HepG2 (cell line): ENCODE results near the gene NDOR1. TPM values are rescaled to one million over a fixed set of nuclear protein-coding genes. Genes with fewer than 3 reads are reported as not detected.
A peak's percentile ranks its signal among the peaks of the same experiment; 100 is the strongest.

Experiments used
- ATAC-seq: fragments of 200-7000 bp; cut with Tn5 transposase; 3 replicates; pipeline ENCODE4 v1.9.1; 2020; ENCODE audit warnings: mild to moderate bottlenecking, moderate library complexity
- BruUV-seq: library from RNA; stranded (reverse); fragments of 400-500 nt; replicated peaks from 2 replicates; lab custom pipeline; 2021; lab: Mats Ljungman, UMichigan
- CTCF ChIA-PET: fragments of 300-600 bp; formaldehyde crosslinking; extraction: SDS; loops from one replicate; lab custom pipeline; 2021; ENCODE audit warnings: low total read pairs, inconsistent platforms, low intra/inter-chr PET ratio; lab: Yijun Ruan, JAX
- POLR2A ChIA-PET: fragments of 350-600 bp; sonication (Branson Sonifier 250); formaldehyde crosslinking; loops from one replicate; lab custom pipeline; 2020; ENCODE audit warnings: antibody characterized with exemption, inconsistent platforms; lab: Yijun Ruan, JAX
- DNase-seq: peaks from one replicate; pipeline ENCODE4 v3.0.0-alpha.2; 2015; ENCODE audit warnings: low spot score
- FAIRE-seq: peaks from 3 replicates; lab custom pipeline; 2011; peaks lifted over from hg19 to GRCh38; lab: Jason Lieb, UNC
- H2AFZ ChIP-seq: one replicate; pipeline ENCODE4 v1.6.1; 2011; ENCODE audit warnings: low read length, inconsistent platforms
- H3K27ac ChIP-seq: fragments of 300-600 bp; 3 replicates; pipeline ENCODE4 v1.8.0; 2011; ENCODE audit warnings: mixed run types, mild to moderate bottlenecking, mixed read lengths, low read length, inconsistent platforms; ENCODE audit not compliant: insufficient read depth; ENCODE audit errors: extremely low read length
- H3K27me3 ChIP-seq, 2 experiments: fragments of 200-600 bp in 1 of 2; 2 replicates in 1 of 2; 3 replicates in 1 of 2; pipeline versions ENCODE4 v1.6.0 to v1.8.0; 2011; ENCODE audit warnings: low read length in 2 of 2, mild to moderate bottlenecking in 2 of 2, moderate library complexity in 2 of 2, inconsistent platforms in 1 of 2; ENCODE audit not compliant: insufficient read depth in 2 of 2, control insufficient read depth in 1 of 2
- H3K36me3 ChIP-seq, 2 experiments: fragments of 200-600 bp in 1 of 2; replicated peaks in 1 of 2; 2 replicates in 1 of 2; 3 replicates in 1 of 2; pipeline versions ENCODE4 v1.5.1 to v1.8.0; 2011; ENCODE audit warnings: low read length in 2 of 2, inconsistent platforms in 1 of 2; ENCODE audit not compliant: insufficient read depth in 2 of 2, control insufficient read depth in 1 of 2
- H3K4me1 ChIP-seq: 2 replicates; pipeline ENCODE4 v1.5.1; 2012; ENCODE audit warnings: low read length, inconsistent platforms; ENCODE audit not compliant: insufficient read depth
- H3K4me2 ChIP-seq: 2 replicates; pipeline ENCODE4 v1.6.0; 2011; ENCODE audit warnings: low read depth, low read length, inconsistent platforms
- H3K4me3 ChIP-seq, 3 experiments: fragments of 200-600 bp in 1 of 3; sonication (generic), shearing (Covaris generic) in 1 of 3; replicated peaks in 1 of 3; 2 replicates each; pipeline ENCODE4 v1.5.1; 2011 to 2016; ENCODE audit warnings: low read length in 3 of 3, inconsistent platforms in 2 of 3, low read depth in 2 of 3, mild to moderate bottlenecking in 2 of 3, control low read depth in 1 of 3, mixed read lengths in 1 of 3; ENCODE audit not compliant: insufficient read depth in 1 of 3
- H3K79me2 ChIP-seq: one replicate; pipeline ENCODE4 v1.6.1; 2011; ENCODE audit warnings: low read length, inconsistent platforms; ENCODE audit not compliant: insufficient read depth
- H3K9ac ChIP-seq: 2 replicates; pipeline ENCODE4 v1.6.0; 2011; ENCODE audit warnings: mild to moderate bottlenecking, low read depth, low read length, inconsistent platforms; ENCODE audit not compliant: insufficient read depth
- H3K9me3 ChIP-seq: 2 replicates; pipeline ENCODE4 v1.5.1; 2012; ENCODE audit warnings: mild to moderate bottlenecking, low read length
- H4K20me1 ChIP-seq: 2 replicates; pipeline ENCODE4 v1.6.0; 2011; ENCODE audit warnings: inconsistent platforms, mild to moderate bottlenecking, low read length, moderate library complexity; ENCODE audit not compliant: insufficient read depth
- AGO2 ChIP-seq: fragments of 200-400 bp; formaldehyde crosslinking; optimal IDR thresholded peaks from 2 replicates; pipeline ENCODE3; 2017; ENCODE audit warnings: mild to moderate bottlenecking, low read depth, low read length, moderate library complexity
- ASH2L ChIP-seq: fragments of 300-600, 200-600 bp; sonication (generic); IDR thresholded peaks from 2 replicates; pipeline ENCODE4 v1.7.0; 2017; ENCODE audit warnings: low read depth, mild to moderate bottlenecking, moderate library complexity, mixed read lengths, low read length; ENCODE audit not compliant: insufficient read length
- ATF1 ChIP-seq: IDR thresholded peaks from 2 replicates; pipeline ENCODE4 v1.6.1; 2016; ENCODE audit warnings: mild to moderate bottlenecking, control low read depth
- FOSL1 ChIP-seq: sonication (generic); formaldehyde crosslinking; IDR thresholded peaks from 2 replicates; pipeline ENCODE4 v1.9.0; 2021; ENCODE audit warnings: missing genetic modification reagents, borderline replicate concordance
- HNF4A ChIP-seq: sonication (generic); formaldehyde crosslinking; IDR thresholded peaks from 2 replicates; pipeline ENCODE4 v1.4.0; 2020; ENCODE audit warnings: missing genetic modification reagents
- NCOA1 ChIP-seq: sonication (generic); formaldehyde crosslinking; IDR thresholded peaks from 2 replicates; pipeline ENCODE4 v1.9.0; 2021; ENCODE audit warnings: missing genetic modification reagents
- RELA ChIP-seq: sonication (generic); formaldehyde crosslinking; IDR thresholded peaks from 2 replicates; pipeline ENCODE4 v1.4.0; 2020; ENCODE audit warnings: missing genetic modification reagents
- YY1 ChIP-seq: IDR thresholded peaks from 2 replicates; pipeline ENCODE4 v1.6.1; 2011; ENCODE audit warnings: low read length, low read depth, moderate library complexity, mild to moderate bottlenecking; ENCODE audit not compliant: insufficient read depth, insufficient replicate concordance
- ZFAT ChIP-seq: sonication (generic); formaldehyde crosslinking; conservative IDR thresholded peaks from 2 replicates; pipeline ENCODE4 v1.8.1; 2023; ENCODE audit warnings: missing genetic modification reagents, inconsistent platforms
- ZKSCAN1 ChIP-seq: fragments of 150-350 bp; IDR thresholded peaks from 2 replicates; pipeline ENCODE4 v1.6.1; 2014; ENCODE audit warnings: low read length
- ZNF317 ChIP-seq: sonication (generic); formaldehyde crosslinking; IDR thresholded peaks from 2 replicates; pipeline ENCODE4 v1.5.0; 2020; ENCODE audit warnings: mild to moderate bottlenecking, missing genetic modification reagents
- ZNF605 ChIP-seq: sonication (generic); formaldehyde crosslinking; IDR thresholded peaks from 2 replicates; pipeline ENCODE4 v1.8.0; 2022; ENCODE audit warnings: mild to moderate bottlenecking, missing genetic modification reagents
- WGBS: methylation state at CpG from one replicate; pipeline ENCODE4 v1.1.6; 2017; ENCODE audit warnings: low lambda C conversion rate; 5-methylcytosine and 5-hydroxymethylcytosine counted together
- in situ Hi-C: cut with HindIII; loops from 2 replicates; pipeline ENCODE4 v1.10.0; 2017; ENCODE audit warnings: low pct_unique_long_range_greater_than_20kb; ENCODE audit not compliant: extremely low pct_ligation_motif_present
- intact Hi-C: fragments of 100-400 bp; cut with micrococcal nuclease; formaldehyde crosslinking; loops from one replicate; pipeline ENCODE4 v1.10.0; 2022; ENCODE audit not compliant: unreplicated experiment
- polyA plus RNA-seq, 8 experiments: library from polyadenylated mRNA; depleted of rRNA in 3 of 8; stranded (reverse) in 7 of 8; unstranded in 1 of 8; fragments of >200 nt; fragmentation: Illumina TruSeq in 4 of 8; extraction: Trizol in 4 of 8; gene quantifications; 2 replicates each; pipeline versions ENCODE4 v1.2.1 to v1.2.3, GENCODE V29; 2011 to 2016; ENCODE audit warnings: low read depth in 4 of 8, missing spikeins in 1 of 8, mixed read lengths in 1 of 8; ENCODE audit not compliant: insufficient read depth in 1 of 8
- total RNA-seq, 5 experiments: library from RNA; depleted of rRNA; stranded (reverse); fragments of >200 nt; fragmentation: Illumina TruSeq; extraction: Trizol; gene quantifications; 2 replicates each; pipeline ENCODE4 v1.2.3, GENCODE V29; 2016; ENCODE audit warnings: low read depth in 1 of 5
- TF ChIP-seq, protein P1 (sequence below): sonication (generic); formaldehyde crosslinking; IDR thresholded peaks from 2 replicates; pipeline ENCODE4 v1.9.0; 2022; ENCODE audit warnings: missing genetic modification reagents, mild to moderate bottlenecking, borderline replicate concordance
- TF ChIP-seq, protein P2 (sequence below): conservative IDR thresholded peaks from 2 replicates; pipeline ENCODE4 v1.6.1; 2018; ENCODE audit warnings: missing genetic modification reagents
- TF ChIP-seq, protein P3 (sequence below): sonication (generic); formaldehyde crosslinking; IDR thresholded peaks from 2 replicates; pipeline ENCODE4 v1.5.0; 2020; ENCODE audit warnings: mild to moderate bottlenecking, missing genetic modification reagents
- TF ChIP-seq, protein P4 (sequence below): sonication (generic); formaldehyde crosslinking; IDR thresholded peaks from 2 replicates; pipeline ENCODE4 v1.4.0; 2020; ENCODE audit warnings: missing genetic modification reagents

The NDOR1 gene
- total and polyA plus RNA-seq, 2 of the 13 experiments (the other 11 are each of a cell fraction or from before 2014, with no cell fraction given): 3.6 to 8.7 TPM

DNA sequence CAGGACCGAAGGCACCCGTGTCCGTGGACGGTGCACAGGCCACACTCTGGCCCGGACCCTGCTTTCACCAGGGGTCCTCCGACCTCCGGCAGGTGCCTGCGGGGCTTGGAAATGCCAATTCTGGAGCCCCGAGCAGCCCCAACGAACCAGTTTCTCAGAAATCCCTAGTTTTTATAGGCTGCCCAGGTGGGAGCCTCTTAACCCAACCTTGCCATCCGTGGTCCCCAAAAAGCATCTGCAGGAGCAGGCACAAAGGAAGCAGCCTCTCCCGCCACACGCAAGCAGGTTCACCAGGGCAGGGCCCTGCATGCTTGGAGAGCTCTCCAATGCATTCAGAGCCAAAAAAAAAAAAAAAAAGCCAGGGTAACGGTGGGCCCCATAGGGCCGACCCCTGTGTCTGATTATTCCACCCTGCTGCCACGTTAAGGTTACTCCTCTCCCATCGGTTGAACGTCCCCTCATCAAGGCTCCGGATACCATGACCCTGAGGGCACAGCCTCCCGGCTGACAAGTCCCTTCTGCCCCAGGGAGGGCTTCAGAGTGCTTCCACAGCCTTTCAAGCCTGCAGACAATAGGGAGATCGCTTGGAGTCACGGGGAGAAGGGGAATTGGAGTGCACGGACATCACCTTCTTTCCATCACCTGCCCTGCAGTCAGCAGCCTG lies 4.2 kb upstream of the NDOR1 start (continued):
- TF ChIP-seq, protein P1, sequence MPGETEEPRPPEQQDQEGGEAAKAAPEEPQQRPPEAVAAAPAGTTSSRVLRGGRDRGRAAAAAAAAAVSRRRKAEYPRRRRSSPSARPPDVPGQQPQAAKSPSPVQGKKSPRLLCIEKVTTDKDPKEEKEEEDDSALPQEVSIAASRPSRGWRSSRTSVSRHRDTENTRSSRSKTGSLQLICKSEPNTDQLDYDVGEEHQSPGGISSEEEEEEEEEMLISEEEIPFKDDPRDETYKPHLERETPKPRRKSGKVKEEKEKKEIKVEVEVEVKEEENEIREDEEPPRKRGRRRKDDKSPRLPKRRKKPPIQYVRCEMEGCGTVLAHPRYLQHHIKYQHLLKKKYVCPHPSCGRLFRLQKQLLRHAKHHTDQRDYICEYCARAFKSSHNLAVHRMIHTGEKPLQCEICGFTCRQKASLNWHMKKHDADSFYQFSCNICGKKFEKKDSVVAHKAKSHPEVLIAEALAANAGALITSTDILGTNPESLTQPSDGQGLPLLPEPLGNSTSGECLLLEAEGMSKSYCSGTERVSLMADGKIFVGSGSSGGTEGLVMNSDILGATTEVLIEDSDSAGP: peak; percentile 1; the same call in 1 of the 2 replicates
- TF ChIP-seq RELA (CRISPR knock-in tag) (no peak), FOSL1 (no peak), ZNF317 (CRISPR knock-in tag) (no peak), AGO2 (peak; percentile 48)
- TF ChIP-seq, protein P2, sequence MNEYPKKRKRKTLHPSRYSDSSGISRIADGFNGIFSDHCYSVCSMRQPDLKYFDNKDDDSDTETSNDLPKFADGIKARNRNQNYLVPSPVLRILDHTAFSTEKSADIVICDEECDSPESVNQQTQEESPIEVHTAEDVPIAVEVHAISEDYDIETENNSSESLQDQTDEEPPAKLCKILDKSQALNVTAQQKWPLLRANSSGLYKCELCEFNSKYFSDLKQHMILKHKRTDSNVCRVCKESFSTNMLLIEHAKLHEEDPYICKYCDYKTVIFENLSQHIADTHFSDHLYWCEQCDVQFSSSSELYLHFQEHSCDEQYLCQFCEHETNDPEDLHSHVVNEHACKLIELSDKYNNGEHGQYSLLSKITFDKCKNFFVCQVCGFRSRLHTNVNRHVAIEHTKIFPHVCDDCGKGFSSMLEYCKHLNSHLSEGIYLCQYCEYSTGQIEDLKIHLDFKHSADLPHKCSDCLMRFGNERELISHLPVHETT (CRISPR knock-in tag): no peak

DNA sequence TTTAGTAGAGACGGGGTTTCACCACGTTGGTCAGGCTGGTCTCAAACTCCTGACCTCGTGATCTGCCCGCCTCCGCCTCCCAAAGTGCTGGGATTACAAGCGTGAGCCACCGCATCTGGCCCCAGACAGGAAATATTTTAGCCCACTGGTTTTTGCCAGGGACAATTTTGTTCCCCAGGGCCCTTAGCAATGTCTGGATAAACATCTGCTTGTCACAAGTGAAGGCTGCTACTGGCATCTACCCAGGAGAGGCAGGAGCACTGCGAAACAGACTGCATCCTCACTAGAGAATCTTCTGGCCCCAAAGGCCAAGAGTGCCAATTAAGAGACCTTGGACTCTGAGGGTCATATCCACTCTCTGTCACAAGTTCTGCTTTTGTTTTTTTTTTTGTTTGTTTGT lies 2.5 kb upstream of the NDOR1 start:
- ChIA-PET POLR2A (interaction anchor here (1.0 to 8.8 kb wide), 9 partner anchors 14 to 147 kb away, joined by 3 to 225 read pairs (median 15); partner anchors contain the start of genes ANAPC2, CYSRT1, RNF208 and RNF224), CTCF (no interaction called here)
- DNase-seq (no peak), FAIRE-seq (no peak), ATAC-seq (no peak)
- no peak overlapping the region for H3K9ac ChIP-seq
- intact Hi-C loops (no loop called here), in situ Hi-C loops (no loop called here)
- no peaks in the 10 kb centered on the region; a peak in 1 of 5 replicates for H3K27me3 ChIP-seq
- no peak overlapping the region for H3K4me3 ChIP-seq
- peaks cover 57% of the 10 kb centered on the region for H3K79me2 ChIP-seq
- peaks cover 4% of the 10 kb centered on the region; the same call in 1 of the 2 replicates for H4K20me1 ChIP-seq
- peak overlapping the region; percentile 96 for H3K27ac ChIP-seq
- H3K36me3 ChIP-seq: no peaks in the 10 kb centered on the region
- WGBS: 14% methylated on average over 8 of the region's 8 CpGs
- no peak overlapping the region for H2AFZ ChIP-seq
- peak overlapping the region; percentile 95 for H3K4me2 ChIP-seq
- peaks cover 60% of the 10 kb centered on the region for H3K4me1 ChIP-seq
- H3K9me3 ChIP-seq: no peaks in the 10 kb centered on the region
- BruUV-seq: no TSS peak
- TF ChIP-seq, protein P3, sequence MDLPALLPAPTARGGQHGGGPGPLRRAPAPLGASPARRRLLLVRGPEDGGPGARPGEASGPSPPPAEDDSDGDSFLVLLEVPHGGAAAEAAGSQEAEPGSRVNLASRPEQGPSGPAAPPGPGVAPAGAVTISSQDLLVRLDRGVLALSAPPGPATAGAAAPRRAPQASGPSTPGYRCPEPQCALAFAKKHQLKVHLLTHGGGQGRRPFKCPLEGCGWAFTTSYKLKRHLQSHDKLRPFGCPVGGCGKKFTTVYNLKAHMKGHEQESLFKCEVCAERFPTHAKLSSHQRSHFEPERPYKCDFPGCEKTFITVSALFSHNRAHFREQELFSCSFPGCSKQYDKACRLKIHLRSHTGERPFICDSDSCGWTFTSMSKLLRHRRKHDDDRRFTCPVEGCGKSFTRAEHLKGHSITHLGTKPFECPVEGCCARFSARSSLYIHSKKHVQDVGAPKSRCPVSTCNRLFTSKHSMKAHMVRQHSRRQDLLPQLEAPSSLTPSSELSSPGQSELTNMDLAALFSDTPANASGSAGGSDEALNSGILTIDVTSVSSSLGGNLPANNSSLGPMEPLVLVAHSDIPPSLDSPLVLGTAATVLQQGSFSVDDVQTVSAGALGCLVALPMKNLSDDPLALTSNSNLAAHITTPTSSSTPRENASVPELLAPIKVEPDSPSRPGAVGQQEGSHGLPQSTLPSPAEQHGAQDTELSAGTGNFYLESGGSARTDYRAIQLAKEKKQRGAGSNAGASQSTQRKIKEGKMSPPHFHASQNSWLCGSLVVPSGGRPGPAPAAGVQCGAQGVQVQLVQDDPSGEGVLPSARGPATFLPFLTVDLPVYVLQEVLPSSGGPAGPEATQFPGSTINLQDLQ (CRISPR knock-in tag): no peak
- TF ChIP-seq NCOA1: no peak
- no peak for TF ChIP-seq YY1
- 0 out of 2 replicates have a peak, but pooled peaks have one; percentile 26 for TF ChIP-seq ZNF605 (CRISPR knock-in tag)
- no peak for TF ChIP-seq ZFAT (CRISPR knock-in tag)
- TF ChIP-seq, protein P4, sequence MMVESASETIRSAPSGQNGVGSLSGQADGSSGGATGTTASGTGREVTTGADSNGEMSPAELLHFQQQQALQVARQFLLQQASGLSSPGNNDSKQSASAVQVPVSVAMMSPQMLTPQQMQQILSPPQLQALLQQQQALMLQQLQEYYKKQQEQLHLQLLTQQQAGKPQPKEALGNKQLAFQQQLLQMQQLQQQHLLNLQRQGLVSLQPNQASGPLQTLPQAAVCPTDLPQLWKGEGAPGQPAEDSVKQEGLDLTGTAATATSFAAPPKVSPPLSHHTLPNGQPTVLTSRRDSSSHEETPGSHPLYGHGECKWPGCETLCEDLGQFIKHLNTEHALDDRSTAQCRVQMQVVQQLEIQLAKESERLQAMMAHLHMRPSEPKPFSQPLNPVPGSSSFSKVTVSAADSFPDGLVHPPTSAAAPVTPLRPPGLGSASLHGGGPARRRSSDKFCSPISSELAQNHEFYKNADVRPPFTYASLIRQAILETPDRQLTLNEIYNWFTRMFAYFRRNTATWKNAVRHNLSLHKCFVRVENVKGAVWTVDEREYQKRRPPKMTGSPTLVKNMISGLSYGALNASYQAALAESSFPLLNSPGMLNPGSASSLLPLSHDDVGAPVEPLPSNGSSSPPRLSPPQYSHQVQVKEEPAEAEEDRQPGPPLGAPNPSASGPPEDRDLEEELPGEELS (CRISPR knock-in tag): peak; percentile 31; the same call in 1 of the 2 replicates
- no peak for TF ChIP-seq ATF1 (CRISPR knock-in tag)
- TF ChIP-seq ZKSCAN1: no peak
- peak; percentile 8 for TF ChIP-seq ASH2L
- peak; percentile 31; the same call in 1 of the 2 replicates for TF ChIP-seq HNF4A (CRISPR knock-in tag)
